ENCODE data around the gene ZBTB7B.

ZBTB7B gene

DNA sequence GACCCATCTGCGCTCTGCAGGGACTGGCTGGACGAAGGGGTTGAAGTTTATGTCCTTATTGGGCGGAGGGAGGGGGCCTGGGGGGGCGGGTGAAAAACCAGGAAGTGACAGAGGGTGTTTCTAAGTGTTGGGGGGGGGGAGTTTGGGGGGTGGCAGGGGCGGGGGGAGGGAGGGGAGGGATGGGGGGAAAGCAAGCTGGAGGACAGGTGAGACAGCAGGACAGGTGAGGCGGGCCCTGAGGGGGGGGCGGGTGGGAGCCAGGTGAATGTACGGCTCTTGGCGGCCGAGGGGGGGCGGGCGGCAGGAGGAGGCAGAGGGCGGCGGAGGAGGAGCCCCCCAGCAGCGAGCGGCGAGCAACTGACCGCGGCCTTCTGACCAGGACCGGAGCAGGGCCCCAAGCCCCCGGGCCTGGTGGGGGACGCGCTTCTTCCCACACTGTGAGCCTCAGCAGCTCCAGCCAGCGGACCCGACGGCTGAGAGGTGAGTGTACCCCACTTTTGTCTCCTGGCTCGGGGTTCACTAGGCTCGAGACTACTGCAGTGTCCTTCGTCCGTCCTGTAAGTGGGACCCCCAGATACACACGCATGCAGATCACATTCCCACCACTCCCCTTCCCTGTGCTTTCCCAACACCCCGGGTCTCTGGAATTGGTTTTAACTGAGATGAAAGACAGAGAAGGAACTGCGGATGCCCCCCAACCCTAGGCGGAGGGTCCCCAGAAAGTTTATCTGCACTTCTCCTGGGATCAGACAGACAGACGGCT is at the start of gene ZBTB7B:
Gene ZBTB7B, plus strand, starts transcription at position 339 of the 763 bp plus-strand sequence. CDS start 11,859 bp downstream, outside the sequence.
- no peak for DNase-seq (ENCODE audit: low read depth in 3 of 3, low spot score in 1 of 3)

DNA sequence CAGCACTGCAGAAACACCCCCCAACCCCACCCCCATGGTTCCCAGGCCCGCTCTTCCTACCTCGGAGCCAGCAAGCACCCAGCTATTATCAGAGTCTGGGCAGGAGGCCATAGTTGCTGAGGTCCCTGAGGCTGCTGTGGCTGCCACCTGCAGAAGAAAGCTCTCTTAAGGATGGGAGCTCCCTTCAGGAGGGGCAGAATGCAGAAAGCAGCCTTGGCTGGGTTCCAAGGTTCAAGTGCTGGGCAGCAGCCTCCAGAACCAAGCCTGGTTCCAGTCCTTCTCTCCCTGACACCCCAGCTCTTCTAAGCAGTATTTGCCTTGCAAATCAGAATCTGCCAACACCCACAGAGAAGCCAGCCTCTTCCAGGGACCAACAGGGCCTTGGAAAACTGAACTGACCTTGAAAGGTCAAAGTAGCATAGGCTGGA is 49.0 kb upstream of the ZBTB7B start:
- no peak for DNase-seq (ENCODE audit: low read depth in 3 of 3, low spot score in 1 of 3)

DNA sequence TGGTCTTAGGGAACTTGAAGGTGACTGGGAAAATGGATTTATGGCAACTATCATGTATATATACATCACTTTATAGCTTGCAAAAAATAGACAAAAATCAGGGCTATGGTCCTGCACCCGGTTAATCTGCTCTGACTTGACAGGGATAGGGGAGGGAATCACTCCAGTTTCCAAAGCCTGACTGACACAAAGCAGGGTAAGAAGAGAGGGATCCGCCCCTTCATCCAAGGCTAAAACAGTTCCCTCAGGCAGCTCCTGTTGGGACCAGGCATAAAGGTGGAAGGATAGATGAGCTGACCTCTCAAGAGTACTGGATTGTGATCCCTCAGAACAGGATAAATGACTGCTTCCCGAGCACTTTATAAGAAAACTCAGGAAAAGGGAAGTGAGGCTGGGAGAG is 48.1 kb upstream of the ZBTB7B start:
- no peak for DNase-seq (ENCODE audit: low read depth in 3 of 3, low spot score in 1 of 3)

DNA sequence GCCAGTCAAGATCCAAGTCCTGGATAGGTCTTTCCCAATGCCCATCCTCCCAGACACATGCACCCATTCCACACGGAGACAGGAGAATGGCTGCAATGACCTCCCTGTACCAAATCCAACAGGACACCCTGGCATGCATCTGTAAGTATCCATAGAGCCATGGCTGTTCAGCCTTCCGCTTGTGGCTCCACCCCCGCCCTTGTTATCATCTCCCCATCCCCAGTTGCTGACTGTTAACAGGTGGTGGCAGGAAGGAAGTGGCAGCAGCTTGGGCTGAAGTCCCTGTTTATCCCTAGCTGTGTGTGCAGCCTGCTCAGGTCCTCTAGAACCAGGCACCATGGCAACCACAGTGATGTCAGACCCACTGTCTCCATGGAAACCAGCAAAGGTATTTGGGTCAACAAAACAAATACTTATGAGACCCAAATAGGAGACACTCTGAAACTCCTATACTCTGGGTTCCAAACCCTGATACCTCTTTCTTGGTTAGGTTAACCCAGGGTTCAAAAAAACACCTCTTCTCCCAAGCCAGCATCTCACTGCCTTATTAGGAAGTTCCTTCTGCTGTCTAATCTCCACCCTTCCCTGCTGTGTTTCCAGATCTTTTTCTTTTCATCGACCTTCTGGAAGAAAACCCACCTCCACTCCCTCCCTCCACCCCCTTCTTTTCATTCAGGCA is 47.4 kb upstream of the ZBTB7B start:
- peak in 2 of 3 donors; percentile 71 to 87 for DNase-seq (ENCODE audit: low read depth in 3 of 3, low spot score in 1 of 3)

DNA sequence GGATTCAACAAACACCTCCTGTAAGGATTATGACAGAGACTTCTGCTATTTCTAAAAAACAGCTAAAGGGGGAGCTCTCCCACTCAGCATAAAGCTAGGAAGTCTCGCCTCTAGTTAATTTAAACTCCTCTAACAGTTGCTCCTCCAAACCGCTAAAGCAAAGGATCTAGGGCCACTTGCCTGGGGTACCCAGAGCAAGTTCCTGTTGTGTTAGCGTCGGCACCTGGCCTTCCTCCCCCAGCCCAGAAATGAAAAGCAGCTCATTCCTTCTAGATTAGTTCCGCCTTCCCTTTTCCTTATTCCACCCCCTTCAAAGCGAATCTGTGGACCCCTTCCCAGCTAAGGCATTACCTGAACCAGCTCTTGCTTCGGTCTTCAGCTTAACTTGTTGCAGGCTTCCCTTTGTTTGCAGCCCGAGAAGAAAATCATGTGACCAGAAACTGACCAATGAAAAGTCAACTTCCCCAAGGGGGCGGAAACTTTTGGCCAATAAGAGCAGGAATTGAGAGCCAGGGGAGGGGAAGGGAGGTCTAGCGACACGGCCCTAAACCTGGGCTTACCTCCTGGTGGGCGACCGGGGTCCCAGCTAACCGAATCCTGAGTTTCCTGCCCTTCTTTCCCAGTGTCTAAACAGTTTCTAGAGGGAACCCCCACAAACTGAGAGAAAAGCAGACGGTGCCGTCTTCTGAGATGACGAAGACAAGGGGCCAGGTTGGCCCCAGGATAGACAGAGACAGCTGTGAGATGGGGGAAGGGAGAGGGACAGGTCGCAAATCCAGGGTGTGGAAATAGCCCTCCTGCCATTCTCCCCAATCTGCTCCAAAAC is 46.7 kb upstream of the ZBTB7B start, which contains the start of gene PBXIP1:
Gene PBXIP1, minus strand, starts transcription at position 382 of the 826 bp plus-strand sequence. CDS start 2,378 bp downstream, outside the sequence.
- peak in 2 of 3 donors; percentile 57 to 63 for DNase-seq (ENCODE audit: low read depth in 3 of 3, low spot score in 1 of 3)

DNA sequence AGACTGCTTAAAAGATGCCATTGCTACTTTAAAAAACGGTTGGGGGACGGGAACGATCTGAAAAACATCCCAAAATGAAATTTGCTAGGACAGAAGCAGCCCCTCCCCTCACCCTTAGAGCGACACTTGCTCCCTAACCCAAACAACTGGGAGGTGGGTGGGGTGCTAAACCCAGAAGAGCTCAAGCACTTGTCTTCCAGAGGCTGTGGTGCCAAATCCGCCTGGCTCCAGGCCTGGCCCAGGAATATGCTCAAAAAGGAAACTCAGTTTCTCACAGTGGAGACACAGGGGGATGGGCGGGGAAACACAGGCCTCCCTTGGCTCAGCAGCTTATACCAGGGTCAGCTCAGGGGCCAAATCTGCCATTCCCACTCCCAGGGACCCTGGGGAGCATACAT is 46.1 kb upstream of the ZBTB7B start:
- no peak for DNase-seq (ENCODE audit: low read depth in 3 of 3, low spot score in 1 of 3)

DNA sequence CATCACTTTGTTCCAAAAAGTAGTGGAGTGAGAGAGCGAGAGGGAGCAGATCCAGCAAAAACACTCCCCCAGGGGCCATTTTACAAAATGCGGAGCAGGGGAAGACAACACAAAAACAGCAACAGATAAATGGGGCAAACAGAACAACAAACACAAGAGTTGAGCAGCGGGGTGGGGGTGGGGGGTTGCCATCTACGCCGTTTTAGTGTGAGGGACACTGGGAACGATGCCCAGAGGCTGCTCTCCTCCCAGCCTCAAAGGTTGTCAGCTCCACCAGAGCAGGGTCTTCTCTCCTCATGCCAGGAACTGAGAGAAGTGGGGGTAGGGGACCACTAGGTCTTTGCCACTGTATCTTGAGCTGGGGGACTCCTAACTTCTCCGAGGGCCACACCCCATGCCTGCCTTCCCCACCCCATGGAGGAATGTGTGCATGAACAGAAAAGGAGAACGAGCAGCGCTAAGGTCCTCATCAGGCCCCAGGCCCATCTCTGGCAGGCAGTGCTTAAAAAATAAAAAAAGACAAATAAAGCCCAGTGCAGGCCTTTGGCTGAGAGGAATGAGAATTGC is 45.4 kb upstream of the ZBTB7B start:
- no peak for DNase-seq (ENCODE audit: low read depth in 3 of 3, low spot score in 1 of 3)

DNA sequence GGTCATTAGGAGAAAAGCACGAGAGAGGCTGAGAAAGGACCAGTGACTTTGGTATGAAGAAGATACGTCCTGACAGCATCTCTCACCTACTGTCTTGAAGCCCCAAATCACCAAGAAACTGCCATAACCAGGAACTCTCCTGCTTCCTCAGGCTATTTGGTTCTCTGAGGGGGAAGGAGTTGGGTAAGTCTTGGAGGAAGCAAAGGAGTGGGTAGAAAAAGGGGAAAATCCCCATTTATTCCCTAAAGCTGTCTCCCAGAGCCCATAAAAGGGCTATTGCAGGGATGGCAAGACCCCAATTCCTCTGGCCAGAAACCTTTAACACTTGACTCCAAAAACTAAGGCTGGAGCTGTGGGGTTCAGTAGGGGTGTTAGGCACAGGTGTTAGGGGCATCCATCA is 44.6 kb upstream of the ZBTB7B start:
- DNase-seq (ENCODE audit: low read depth in 3 of 3, low spot score in 1 of 3), result no peak

DNA sequence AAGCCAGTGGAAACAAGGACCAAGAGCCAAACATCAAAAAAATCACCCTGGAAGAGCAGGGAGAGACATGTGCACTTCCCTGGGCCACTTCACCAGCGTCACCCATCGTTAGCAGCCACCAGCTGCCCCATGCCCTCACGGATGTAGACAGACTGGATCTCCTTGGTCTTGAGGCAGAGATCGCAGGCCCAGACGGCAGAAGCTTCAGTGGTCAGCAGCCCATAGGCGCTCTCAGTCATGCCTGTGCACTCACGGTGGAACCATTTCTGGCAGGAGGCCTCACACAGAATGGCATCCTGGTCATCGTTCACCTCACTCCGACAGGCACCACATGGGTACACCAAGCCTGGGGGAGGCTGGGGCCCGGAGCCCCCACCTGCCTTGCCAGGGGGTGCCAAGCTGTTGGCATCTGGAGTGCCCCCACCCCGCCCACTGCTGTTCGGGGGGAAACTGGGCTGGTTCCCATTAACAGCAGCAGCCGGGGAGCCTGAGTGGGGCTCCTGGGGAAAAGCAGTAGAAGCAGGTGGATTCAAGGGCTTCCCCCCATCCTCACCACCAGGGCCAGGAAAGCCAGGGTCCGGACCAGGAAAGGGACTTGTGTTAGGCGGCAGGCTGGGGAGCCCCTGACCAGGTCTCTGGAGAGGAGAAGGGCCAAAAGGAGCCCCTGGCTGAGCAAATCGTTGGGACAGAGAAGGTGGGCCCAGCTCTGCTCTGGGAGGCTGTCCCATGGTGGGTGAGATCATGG is 43.7 kb upstream of the ZBTB7B start:
- DNase-seq (ENCODE audit: low read depth in 3 of 3, low spot score in 1 of 3), result no peak

DNA sequence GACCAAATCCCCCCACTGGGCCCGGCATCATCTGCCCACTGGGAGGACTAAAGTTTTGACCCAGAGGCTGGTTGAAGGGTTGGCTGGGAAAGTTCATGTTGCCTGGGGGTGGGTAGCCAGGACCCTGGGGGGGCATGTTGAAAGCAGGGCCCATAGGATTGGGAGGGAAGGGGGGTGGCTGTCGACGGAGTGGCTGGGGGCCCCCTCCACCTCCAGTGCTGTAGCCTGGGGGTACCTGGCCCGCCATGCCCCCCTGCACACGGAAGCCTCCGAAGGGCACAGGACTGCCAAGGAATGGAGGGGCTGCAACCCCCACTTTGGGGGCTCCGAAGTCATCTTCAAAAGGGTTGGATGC is 43.2 kb upstream of the ZBTB7B start:
- no peak for DNase-seq (ENCODE audit: low read depth in 3 of 3, low spot score in 1 of 3)

DNA sequence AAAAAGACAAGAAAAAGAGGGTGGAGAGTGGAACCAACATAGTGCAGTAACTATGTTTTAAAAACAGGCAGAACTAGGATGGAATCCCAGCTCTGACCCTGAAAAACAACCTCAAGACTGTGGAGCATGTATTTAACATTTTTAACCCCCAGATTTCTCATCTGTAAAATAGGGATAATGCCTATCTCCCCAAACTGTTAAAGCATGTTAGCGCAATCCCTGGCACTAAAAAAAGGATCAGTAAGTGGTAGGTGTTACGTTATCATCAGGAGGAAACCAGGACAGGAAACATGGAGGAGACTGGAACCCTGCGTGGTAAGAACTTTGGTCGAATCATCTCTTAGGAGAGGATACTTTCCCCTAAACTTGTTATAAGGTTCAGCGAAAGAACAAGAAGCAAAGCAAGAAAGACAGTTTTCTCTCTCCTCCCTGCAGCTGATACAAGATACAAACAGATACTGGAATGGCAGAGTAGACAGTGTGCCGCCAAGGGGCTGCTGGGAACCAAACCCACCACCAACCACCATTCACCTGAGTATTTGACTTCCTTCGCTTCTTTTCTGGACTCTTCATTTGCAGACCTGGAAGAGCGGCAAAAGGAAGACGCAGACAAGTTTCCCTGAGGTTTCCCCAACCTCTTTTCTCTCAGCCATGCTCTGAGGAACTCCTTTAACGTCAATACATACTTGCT is 42.0 kb upstream of the ZBTB7B start:
- DNase-seq (ENCODE audit: low read depth in 3 of 3, low spot score in 1 of 3), result no peak

DNA sequence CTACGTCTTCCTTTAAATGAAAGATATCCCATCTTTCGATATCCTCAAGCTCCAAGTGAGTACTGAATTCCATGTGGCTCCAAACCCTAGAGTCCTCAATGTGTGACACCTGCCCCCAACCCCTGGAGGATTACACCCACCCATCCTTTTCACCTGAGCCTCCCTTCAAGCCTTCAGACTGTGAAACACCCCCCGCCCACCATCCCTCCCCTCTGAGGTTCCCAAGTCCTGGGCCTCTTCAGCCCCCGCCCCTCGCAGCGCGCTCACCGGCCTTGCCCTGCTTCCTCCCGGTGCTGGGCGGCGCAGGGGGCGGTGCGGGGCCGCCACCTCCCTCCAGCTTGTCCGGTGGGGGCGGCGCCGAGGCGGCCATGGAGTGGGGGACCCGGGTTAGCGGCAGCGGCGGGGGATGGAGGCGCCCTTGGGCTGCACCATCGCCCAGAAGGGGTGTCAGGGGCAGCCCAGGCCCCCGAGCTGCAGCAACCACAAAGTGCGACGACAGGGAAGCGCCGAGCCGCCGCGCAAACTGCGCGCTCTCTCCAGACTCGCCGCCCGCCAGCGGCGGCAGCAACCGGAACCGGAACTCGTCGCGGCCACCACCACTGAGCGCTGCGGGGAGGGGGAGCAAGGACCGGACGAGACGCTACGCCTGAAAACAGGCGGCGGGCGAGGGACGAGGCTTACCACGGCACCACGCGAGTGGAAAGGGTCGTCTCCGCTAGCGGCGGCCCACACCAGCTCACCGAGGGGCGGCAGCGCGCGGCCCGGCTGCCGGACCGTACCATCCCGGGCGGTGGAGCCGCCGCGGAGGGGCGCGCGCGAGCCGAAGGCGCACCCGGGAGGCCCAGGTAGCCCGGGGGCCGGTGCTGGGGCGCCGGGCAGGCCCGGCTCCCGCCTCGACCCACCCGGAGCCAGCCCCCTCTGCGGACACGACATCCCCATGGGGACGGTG is 41.1 kb upstream of the ZBTB7B start, which contains the start of gene PYGO2:
Gene PYGO2, minus strand, starts transcription at position 576 of the 949 bp plus-strand sequence. Its CDS starts 206 bp downstream, at position 370.
- DNase-seq (ENCODE audit: low read depth in 3 of 3, low spot score in 1 of 3), result peak; percentile 45 to 69 (median 55)

DNA sequence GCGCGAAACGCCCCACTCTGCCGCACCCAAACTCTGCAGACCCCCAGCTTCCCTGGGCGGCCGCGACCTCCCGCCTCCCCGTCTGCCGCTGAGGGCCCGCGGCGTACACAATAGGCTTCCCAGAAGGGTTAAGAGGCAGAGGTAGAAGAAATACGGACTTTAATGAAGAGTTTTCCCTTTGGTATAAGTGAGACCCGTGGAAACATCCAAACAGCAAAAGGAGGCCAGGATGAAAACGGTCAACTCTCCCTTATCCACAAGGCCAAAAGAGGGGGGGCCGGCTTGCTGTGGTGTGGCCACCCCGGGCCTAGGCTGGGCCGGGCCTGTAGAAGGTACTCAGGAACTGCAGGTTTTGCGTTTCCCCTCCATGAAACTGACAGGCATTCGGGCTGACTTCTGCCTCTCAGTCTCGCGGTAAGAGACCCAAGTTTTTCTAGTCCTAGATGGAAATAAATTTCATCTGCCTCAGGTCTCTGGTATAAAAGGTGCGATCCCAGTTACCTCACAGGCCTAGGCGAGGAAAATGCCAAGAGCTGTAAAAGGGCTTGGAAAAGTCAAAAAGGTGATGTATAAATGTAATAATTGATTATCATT is 40.3 kb upstream of the ZBTB7B start:
- no peak for DNase-seq (ENCODE audit: low read depth in 3 of 3, low spot score in 1 of 3)

DNA sequence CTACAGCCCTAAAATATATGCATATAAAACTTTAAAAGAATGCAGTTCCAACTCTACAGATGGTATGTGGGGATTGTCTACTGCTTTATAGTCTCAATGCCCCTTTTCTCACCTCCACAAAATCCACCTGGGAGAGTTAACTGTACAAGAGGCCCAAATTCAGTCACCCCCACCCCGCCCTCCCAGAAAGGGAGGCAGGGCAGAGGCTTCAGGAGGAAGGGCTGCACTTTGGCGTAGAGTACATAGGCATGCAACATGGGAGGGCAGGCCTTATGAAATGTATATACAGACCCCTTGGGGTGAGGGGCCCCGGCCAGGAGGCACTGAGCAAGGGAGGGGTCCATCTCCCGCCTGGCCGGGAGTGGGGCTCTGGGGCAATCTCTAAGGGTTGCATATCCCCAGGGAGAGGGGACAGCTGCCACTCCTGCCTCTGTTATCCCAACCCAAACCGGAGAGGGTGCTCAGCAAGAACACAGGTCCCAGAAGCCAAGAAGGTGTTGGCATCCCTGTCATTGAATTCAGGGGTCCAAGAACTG is 39.7 kb upstream of the ZBTB7B start:
- DNase-seq (ENCODE audit: low read depth in 3 of 3, low spot score in 1 of 3), result no peak

DNA sequence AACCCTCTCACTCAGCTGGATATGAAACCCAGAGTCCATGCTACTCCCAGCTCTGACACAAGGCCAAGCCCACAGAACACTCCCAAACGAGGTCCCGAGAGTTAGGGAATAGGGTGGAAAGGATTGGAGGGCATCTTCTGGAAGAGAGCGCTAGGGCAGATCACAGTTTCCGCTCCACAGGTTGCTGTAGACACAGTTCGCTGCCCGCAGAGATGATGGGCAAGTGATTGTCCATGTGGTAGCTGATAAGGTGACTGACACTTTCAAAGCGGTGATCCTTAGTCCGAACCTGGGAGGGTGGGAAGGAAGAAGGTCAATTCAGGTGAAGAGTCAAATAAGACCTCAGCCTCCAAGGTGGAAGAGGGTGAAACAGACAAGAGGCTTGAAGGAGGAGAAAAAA is 39.0 kb upstream of the ZBTB7B start:
- no peak for DNase-seq (ENCODE audit: low read depth in 3 of 3, low spot score in 1 of 3)

DNA sequence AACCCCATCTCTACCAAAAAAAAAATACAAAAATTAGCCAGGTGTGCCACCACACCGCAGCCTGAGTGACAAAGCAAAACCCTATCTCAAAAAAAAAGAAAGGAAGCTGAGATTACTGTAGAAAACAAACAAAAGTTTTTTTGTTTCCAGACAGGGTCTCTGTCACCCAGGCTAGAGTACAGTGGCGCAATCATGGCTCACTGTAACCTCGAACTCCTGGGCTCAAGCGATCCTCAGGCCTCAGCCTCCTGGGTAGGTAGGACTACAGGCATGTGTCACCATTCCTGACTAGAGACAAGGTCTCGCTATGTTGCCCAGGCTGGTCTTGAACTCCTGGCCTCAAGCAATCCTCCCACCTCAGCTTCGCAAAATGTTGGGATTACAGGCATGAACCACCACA is 38.2 kb upstream of the ZBTB7B start:
- DNase-seq (ENCODE audit: low read depth in 3 of 3, low spot score in 1 of 3), result no peak

DNA sequence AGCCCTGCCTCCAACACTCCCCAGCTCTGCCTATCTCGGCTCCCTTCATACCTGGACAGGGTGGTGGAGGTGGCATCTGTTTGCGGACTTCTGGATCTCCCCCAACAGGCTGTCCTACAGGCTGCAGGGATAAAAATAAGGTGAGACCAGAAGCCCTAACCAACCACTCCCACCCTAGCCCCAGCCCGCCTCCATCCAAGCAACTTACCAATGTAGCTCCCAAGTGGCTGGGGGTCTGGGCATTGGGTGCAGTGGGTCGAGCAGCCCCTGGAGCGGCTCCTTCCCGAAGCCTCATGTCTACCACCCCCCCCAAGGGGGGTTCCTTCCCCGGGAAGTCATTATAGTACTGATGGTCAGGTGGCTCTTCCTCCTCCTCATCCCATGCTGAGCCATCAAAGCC is 36.5 kb upstream of the ZBTB7B start:
- no peak for DNase-seq (ENCODE audit: low read depth in 3 of 3, low spot score in 1 of 3)

DNA sequence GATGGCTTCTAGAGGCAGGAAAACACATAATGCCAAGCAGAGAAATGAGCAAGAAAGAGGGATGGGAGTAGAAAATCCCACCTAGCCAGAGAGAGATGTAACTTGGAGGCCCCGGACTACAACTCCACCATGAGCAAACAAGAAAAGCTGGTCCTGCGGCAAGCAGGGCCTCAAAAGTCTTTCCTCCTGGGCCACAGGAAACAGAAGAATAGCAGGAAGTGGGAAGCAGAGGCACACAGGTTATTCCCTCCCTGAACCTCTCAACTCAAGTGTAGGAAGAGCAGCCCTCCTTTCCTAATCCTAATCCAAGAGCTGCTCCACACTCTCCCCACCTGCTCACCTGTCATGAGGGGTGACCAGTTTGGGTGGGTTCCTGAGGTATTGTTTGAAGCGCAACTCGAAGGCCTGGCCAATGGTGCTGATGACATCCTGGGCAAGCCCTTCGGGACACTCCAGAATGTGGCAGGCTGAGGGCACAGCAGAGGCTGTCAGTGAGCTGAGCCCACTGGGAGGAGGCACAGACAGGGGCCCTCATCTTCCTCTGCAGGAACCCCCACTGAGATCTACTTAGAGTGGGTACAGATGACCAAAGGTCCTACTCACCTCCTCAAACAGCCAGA is 35.2 kb upstream of the ZBTB7B start:
- no peak for DNase-seq (ENCODE audit: low read depth in 3 of 3, low spot score in 1 of 3)

All from stimulated activated CD4-positive, alpha-beta T cell treated with anti-CD3 and anti-CD28 coated beads, TNF-alpha, amount 100 ng/mL, for 1 hour (primary cell).